HG03139 (cell line): ENCODE data around the gene ZBTB25.

Source experiments
- ATAC-seq: cut with Tn5 transposase; IDR thresholded peaks from one replicate; pipeline ENCODE4 v1.9.1; 2021; ENCODE audit not compliant: unreplicated experiment

Gene ZBTB25

DNA sequence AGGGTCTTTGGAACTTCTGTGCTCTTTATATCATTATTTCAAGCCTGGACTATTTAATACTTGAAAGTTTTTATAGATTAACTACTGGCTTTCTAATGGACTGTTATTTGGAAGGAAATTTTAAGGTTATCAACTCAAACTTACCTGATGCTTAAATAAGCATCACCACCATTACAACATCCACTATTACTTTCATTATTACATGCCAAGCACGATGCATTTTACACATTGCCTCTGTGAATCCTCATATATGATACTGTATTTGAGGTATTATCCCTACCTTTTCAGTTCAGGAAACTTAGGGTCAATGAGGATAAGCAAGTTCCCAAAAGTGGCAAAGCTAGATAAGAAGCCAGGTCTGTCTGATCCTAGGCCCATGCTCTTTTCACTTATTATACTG is 13.3 kb upstream of the ZBTB25 start:
- ATAC-seq: no peak

DNA sequence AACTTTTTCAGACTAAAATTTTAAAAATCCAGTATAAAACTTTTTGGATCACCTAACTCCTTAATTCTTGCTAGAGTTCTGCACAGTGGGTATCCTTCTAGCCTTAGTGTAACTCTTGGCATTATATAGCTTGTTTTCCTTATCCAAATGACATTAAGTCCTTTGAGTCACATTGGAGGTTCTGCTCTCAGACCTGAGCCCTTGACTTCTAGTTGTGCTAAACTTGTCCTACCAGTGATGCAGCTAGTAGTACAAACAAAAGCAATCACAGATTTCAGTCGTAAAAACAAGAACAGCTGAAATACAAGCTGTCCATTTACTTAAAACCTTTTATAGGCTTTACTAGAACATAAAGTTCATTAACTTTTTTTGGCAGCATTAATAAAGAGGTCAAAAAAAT is 11.4 kb upstream of the ZBTB25 start:
- ATAC-seq: no peak

DNA sequence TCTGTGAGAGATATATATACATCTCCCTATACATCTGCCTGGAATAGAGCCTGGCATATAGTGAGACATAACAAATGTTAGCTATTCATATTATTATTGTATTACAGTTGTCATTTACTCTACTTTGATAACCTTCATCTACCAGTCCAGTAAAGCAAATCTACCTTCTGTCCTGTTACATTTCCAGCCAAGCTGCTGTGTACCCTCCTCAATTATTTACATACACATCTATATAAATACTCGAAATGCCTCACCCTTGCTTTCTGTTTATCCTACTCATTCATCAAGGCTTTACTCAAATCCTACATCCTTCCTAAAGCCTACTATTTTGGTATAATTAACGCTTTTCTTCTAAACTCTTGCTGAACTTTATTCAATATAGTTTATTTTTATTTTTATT is 9.6 kb upstream of the ZBTB25 start:
- ATAC-seq: no peak

DNA sequence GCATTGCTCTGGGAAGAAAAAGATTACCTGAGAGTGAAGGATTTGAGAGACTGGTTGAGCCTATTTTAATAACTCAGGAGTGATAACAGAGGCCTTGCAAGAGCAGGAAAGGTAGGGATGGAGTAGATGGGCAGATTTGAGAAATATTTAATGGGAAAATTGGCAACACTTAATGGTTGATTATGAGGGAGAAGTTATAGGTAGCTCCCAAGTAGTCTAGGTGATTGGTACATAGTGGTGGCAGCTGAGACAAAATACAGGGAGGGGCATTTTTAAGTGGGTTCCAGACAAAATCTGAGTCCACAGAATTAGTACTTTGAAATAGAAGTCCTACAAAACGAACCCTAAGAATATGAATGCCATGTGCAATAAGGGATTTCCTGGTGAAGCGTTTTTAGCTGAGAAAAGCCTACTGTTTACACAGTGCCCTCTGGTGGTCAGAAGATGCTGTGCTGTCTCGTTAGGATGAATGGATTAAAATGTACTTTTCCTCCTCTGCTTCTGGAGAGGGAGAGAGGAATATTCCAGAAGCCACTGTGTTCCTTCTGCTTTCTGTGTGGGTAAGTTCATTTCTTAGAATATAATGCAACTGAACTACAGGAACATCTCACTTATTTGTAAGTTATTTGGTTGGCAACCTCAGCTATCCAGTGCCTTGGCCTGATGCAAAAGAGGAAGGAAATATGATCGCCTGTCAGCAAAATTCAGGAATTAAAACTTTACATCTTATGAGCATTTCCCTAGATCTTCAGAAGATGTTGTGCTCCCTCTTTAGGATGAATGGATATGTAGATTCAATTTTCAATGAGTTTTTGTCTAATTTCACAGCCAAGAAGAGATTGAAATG is 7.4 kb upstream of the ZBTB25 start:
- ATAC-seq: no peak

DNA sequence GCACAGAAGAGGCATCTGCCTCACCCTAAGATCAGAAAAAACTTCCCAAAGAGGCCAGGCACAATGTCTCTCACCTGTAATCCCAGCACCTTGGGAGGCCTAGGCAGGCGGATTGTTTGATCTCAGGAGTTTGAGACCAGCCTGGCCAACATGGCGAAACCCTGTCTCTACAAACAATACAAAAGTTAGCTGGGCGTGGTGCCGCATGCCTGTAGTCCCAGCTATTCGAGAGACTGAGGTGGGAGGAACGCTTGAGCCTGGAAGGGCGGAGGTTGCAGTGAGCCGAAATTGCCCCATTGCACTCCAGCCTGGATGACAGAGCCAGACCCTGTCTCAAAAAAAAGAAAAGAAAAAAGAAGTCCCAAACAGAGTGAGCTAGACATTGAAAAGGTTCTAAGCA is 5.4 kb upstream of the ZBTB25 start:
- ATAC-seq: no peak

DNA sequence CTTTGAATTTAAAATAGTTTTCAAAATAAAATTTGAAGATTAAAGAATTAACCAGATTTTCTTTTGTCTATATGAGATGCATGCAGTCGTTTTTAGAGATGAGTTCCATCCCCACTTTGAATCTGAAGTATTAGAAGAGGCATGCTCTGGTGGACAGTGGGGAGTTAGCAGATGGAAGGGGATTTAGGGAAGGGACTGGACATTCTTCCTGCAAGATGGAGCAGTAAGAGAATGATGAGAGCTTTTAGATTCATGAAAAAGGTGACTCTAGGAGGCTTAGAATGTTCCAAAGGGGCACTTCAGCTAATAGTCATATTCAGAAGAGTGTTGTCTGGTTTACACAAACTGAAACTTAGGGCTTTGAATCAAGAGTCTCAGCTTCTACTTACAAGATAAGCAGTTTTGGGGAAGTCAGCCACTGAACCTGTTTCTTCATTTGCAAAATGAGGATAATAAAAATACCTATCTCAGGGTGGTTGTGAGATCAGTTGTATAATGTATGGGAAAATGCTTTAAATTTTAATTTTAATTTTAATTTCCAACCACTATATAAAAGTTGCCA is 4.7 kb upstream of the ZBTB25 start:
- ATAC-seq: no peak

DNA sequence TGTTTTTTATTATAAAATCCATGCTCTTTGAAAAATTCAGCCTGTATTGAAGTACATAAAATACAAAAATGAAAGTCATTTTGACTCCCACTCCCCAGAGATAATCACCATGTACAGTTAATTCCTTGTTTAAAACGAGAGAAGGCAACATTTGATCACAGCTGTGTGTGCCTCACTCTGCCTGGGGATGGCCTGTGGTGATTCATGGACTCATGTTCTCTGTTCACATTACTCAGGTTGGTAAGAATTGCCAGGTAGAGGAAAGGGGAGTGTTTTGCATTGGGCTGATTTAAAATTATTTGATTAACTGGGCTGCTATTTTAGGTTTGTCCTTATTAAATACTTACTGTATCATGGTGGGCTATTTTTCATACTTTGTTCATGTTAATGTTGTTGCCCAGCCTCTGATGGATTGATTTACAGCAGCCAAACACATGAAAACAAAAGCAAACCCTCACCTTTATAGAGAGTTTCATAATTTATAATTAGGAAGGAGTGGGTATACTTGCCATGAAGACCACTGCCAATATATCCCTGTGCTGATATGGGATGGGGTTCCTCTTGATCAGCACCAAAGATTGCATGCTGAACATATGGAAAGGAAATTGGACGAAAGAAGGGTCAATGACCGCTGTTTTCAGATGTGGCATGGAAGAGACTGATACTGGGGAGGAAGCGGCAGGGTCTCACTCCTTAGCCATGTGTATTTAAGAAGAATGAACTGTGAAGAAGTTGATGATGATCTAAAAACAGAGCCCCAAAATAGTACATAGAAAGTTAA is 3.9 kb upstream of the ZBTB25 start:
- no peak for ATAC-seq

DNA sequence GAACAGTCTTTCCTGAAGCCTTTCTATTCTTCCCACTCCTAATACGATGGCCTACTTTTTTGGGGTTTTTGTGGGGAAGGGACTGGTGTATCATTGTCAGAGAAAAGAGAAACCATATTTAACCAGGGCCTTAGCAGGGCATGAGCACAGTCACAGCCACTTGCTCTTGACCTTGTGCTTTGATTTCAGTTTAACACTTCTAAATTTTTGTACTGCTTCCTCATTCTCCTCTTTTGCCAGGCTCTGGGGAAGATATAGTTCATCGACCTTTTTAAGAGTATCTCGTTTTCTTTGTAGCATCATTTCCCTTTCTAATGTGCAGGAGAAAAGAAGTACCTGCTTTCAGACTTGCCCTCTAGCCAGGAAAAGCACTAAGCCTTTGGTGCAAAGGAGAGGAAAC is 3.1 kb upstream of the ZBTB25 start:
- no peak for ATAC-seq

DNA sequence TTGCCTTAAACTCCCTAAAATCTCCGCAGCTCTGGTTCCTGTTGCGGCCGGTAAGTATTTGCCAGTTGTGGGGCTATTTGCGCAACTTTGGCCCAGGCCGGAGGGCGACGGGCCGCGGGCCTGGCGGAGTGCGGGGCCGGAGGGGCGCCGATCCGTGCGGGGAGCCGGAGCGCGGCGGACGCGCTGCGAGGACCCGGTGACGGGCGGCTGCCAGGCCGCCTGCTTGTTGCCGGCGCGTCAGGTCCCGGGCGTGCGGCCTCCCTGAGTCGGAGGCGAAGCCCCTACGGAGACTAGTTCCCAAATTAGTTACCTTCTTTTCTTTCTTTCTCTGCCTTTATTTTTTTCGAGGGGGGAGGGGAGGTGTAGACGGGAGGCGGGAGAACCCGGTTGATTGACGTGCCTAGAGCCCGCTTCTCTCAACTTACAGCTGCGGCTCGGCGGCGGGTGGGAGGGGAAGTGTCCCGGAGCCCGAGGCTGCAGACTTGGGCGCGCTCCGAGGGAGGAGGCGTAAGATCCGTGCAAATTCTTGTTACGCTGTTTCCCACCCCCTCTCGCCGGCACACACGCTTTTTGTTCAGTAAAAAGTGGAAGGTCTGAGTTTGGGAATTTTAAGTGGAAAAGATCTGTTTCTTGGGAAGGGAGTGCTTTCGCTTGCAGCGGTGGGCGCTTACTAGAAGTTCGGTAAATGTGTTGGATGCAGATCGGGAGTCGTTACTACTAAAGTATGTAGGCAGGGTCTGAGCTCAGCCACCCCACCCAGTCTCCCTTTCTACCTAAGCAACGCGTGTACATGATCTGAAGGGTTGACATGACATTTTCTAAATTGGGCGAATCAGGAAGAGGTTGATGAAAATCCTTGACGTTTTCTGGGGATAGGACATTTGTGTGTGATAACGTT is 1.5 kb upstream of the ZBTB25 start:
- ATAC-seq: peak; percentile 31

DNA sequence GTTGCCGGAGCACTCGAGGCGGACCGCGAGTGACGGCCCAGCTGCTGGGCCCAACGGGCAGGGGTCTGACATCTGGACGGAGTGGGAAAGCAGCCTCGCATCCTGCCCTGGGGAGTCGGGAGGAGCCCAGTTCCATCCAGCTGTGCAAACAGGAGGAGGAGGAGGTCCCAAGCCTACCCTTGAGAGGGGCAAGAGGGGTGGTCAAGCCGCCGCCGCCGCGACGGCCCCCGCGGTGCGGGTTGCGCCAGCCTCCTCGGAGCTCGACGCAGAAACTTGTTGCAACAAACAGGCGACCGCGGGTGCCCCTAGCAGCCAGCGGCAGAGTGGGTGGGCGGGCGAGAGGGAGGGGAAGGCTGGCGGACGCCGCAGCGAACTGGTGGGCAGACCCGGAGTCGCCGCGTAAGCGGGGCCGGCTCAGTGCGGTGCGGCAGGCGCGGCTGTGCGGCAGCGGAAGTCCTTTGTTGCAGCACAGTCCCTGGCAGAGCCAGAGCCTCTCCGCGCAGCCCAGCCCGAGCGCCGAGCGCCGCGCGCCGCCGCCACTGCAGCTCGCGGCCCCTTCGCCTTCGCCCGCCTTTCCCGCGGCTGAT is 765 bp upstream of the ZBTB25 start, which contains the start of gene ZBTB1:
Gene ZBTB1, plus strand, starts transcription at position 461 of the 587 bp plus-strand sequence. CDS start 16,735 bp downstream, outside the sequence.
- ATAC-seq: peak; percentile 21

DNA sequence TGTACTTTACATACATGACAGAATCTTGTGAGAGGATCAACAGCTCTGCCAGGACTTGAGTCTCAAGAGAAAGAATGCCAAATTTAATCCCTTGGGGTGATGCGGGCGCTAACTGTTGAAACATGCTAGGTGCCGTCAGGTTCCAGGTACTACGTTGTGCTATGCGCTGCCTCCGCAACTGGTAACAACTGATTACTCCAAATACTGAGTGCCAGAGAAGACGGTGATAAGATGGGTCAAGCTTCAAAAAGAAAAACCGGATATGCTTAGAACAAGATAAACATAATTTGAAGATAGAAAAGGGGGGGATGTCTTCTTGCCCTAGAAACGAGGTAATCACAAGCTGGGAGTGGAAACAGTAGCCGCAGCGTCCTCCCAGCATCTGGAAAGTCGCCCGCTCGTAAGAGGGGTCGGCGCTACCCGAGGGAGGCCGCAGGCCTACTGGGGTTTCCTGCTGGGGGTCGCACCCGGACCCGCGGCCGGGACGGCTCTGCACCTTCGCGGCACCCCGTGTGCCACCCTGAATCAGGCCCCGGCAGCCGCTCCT is 678 bp downstream of the ZBTB25 start:
- no peak for ATAC-seq

DNA sequence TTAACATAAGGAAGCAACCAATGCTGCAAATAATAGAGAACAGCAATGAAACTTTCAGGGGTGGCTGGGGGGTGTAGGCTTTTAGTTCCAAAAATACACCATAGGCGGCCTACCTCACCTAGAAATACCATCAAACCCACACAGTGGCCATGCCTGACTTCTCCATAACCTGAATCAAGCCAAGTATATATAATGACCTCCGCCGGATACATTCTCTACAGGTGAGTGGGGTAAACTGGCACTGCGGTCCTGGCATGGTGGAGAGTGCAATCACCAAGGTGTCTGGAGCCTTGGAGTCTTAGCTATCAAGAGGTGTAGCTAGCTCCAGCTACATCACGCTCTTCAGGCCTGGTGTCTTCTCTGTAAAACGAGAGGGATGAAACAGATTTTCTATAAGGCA is 1.2 kb downstream of the ZBTB25 start:
- no peak for ATAC-seq

DNA sequence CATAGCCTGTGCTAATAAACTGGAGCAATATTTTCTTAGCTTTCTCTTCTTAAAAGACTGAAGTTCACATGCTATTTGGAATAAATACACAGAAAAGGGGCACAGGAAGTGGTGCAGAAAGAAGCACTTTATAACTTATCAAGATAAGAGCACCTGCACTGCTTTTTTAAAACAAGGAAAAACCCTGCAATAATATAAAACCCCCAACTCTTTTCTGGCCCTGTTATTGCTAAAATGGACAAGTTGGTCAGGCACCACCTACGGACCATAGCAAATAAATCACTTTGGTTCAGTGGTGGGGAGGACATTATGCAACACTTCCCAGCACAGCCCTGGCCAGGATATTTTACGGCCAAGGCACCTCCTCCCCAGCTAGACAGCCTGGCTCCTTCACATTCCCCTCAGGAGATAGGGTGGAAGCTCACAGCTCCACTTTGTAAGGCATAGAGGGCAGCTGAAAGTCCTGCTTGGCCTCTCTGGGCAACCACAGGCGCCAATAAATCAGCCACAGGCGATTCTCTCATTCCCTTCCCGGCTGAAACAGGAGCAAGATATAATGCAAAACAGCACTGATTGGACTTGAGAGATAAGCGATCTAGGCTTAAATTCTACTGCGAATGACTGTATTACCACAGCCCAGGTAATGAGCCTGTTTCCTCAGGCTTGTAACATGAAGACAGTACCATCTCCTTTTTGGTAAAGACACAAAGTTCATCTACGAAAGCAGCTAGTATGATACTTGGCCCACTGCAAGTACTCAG is 2.0 kb downstream of the ZBTB25 start:
- ATAC-seq: no peak

DNA sequence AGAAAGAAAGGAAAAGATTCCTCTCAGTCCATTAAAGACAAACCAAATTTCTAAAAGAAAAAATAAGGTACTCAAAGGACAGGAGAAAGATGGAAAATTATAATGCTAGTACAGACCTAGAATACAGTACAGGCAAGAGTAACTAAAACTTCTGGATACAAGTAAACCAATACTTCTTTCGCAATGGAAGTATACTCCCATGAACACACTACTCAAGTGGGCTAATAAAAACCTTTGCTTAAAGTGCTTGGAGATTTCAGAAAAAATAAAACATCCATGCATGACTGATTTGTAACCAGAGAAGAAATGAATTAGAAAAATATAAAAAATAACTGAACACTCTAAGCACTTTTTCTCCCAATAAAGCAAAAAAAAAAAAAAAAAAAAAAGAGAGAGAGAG is 3.5 kb downstream of the ZBTB25 start:
- no peak for ATAC-seq

DNA sequence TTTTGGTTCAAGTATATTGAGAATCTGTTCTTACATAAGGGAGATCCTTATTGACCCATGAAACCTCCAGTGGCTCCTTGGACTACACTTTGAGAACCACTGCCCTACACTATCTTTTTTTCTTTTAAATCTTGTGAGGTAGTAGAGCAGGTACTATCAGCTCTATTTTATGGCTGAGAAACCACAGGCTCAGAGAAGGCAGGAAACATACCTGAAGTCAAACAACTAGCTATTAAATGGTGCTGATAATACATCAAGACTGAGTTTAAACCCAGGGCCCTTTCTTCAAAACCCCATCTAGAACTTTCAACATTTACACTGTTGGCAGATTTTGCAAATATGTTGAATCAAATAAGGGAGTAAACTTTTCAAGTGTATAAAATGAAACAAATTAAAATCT is 6.9 kb downstream of the ZBTB25 start:
- ATAC-seq: no peak

DNA sequence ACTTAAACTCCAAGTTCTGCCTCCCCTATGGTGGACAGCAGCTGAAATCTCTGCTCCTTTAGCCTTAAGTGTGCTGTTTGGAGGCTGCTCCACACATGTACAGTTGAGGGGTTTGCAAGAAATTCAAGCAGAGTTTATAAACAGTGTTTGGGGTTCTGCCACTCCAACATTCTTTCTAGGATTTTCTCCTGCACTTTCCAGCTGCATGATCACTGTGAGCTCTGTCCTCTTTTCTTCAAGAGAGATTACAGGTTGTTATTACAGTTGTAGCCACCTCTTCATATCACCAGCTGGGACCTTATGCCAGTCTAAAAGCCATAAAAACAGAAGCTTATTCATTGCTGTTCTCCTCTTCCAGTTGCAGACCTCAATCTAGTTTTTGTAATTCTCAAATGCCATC is 8.4 kb downstream of the ZBTB25 start:
- no peak for ATAC-seq

DNA sequence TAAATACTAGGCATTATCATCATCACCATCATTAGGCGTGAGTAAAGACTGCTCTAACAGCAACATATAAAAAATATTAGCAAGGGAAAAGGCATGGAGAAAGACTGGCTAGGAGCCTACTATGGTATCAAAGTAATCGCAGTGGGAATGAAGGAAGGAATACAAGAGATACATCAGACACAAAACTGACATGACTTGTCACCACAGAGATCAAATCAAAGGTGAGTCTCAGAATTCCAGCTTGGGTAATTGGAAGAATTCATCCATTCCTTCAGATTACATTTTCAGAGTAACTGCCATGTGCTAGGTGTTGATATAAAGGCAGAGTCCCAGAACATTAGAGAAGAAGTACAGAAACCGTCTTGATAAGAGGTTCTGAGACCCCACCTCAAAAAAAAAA is 10.2 kb downstream of the ZBTB25 start:
- ATAC-seq: no peak

DNA sequence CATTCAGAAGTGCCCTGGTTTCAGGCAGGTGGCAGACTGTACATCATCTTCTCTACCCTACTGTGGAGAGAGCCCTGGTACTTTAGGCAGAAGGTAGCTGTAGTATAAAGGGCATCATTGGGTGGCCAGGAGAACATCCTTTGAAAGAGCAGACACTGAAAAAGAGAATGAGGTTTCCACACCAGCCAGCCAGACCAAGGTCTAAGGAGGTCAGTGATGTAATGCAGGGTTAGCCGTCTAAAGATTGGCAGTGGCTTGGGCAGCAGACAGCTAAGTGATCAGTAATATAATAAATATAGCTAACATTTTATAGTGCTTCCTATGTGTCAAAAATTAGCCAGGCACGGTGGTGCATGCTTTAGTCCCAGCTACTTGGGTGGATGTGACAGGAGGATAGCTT is 12.0 kb downstream of the ZBTB25 start:
- ATAC-seq: no peak

DNA sequence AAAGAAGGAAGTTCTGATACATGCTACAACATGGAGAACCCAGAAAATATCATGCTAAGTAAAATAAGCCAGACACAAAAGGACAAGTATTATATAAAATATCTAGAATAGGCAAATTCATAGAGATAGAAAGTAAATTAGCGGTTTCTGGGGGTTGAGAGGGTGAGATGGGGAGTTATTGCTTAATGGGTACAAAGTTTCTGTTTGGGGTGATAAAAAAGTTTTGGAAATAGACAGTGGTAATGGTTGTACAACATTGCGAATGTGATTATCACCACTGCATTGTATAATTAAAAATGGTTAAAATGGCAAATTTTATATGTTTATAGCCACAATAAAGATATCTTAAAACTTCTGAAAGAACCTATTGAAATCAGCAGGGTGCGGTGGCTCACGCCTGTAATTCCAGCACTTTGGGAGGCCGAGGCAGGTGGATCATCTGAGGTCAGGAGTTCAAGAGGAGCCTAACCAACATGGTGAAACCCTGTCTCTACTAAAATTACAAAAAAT is 15.0 kb downstream of the ZBTB25 start:
- ATAC-seq: no peak
